GM12892 (cell line): ENCODE data around the gene LRRIQ3.

Source experiments
- POLR2A ChIP-seq: IDR thresholded peaks from 2 replicates; pipeline ENCODE4 v1.6.1; 2011; ENCODE audit warnings: low read depth, low read length, control low read depth
- TAF1 ChIP-seq: IDR thresholded peaks from 2 replicates; pipeline ENCODE4 v1.6.1; 2011; ENCODE audit warnings: low read depth, mild to moderate bottlenecking, control low read depth, low read length, borderline replicate concordance

GRCh38 chr1:74180490-74180889 is 17.5 kb downstream of the LRRIQ3 start:
- TF ChIP-seq TAF1: no peak
- TF ChIP-seq POLR2A: no peak
